Liver (tissue), 3 donors: ENCODE measurements around the gene UBE2N.

Experiments used
- ATF3 ChIP-seq: IDR thresholded peaks from 2 replicates; pipeline ENCODE4 v1.6.1; 2016; ENCODE audit warnings: antibody characterized with exemption
- CTCF ChIP-seq: fragments of 150-350 bp; IDR thresholded peaks from 2 replicates; pipeline ENCODE4 v1.5.1; 2017; ENCODE audit warnings: improper control_type of control experiment, low read depth, low read length; ENCODE audit not compliant: missing input control
- EGR1 ChIP-seq, 2 donors: IDR thresholded peaks; 2 replicates each; pipeline ENCODE4 v1.6.1; 2016 to 2018; ENCODE audit warnings: antibody characterized with exemption in 2 of 2, low read depth in 2 of 2
- FOXA1 ChIP-seq: IDR thresholded peaks from 2 replicates; pipeline ENCODE4 v1.6.1; 2016; ENCODE audit warnings: antibody characterized with exemption
- JUND ChIP-seq, 2 donors: IDR thresholded peaks; 2 replicates each; pipeline ENCODE4 v1.6.1; 2016; ENCODE audit warnings: antibody characterized with exemption in 2 of 2
- NR2F2 ChIP-seq: IDR thresholded peaks from 2 replicates; pipeline ENCODE4 v1.6.1; 2016; ENCODE audit warnings: antibody characterized with exemption
- RAD21 ChIP-seq, 2 donors: IDR thresholded peaks; 2 replicates each; pipeline ENCODE4 v1.6.1; 2016; ENCODE audit warnings: antibody characterized with exemption in 2 of 2, mild to moderate bottlenecking in 2 of 2
- TAF1 ChIP-seq: conservative IDR thresholded peaks from 2 replicates; pipeline ENCODE4 v1.6.1; 2016; ENCODE audit warnings: antibody characterized with exemption, mild to moderate bottlenecking
- YY1 ChIP-seq: IDR thresholded peaks from 2 replicates; pipeline ENCODE4 v1.6.1; 2016; ENCODE audit warnings: antibody characterized with exemption, mild to moderate bottlenecking
- TF ChIP-seq, protein P1 (sequence below): IDR thresholded peaks from 2 replicates; pipeline ENCODE4 v1.6.1; 2016; ENCODE audit warnings: antibody characterized with exemption, mild to moderate bottlenecking
- donor health status: healthy.
- donor health status: healthy.

GRCh38 chr12:93468008-93468371 is 26.2 kb upstream of the UBE2N start:
- TF ChIP-seq RAD21 (IDR thresholded peaks at IDR 0.05) (no peak), TAF1 (no peak), CTCF (no peak), EGR1 (IDR thresholded peaks at IDR 0.05; ENCODE audit: low read depth in 2 of 2) (no peak), FOXA1 (no peak), NR2F2 (no peak), ATF3 (no peak), YY1 (no peak), JUND (IDR thresholded peaks at IDR 0.05) (no peak)
- TF ChIP-seq, protein P1, sequence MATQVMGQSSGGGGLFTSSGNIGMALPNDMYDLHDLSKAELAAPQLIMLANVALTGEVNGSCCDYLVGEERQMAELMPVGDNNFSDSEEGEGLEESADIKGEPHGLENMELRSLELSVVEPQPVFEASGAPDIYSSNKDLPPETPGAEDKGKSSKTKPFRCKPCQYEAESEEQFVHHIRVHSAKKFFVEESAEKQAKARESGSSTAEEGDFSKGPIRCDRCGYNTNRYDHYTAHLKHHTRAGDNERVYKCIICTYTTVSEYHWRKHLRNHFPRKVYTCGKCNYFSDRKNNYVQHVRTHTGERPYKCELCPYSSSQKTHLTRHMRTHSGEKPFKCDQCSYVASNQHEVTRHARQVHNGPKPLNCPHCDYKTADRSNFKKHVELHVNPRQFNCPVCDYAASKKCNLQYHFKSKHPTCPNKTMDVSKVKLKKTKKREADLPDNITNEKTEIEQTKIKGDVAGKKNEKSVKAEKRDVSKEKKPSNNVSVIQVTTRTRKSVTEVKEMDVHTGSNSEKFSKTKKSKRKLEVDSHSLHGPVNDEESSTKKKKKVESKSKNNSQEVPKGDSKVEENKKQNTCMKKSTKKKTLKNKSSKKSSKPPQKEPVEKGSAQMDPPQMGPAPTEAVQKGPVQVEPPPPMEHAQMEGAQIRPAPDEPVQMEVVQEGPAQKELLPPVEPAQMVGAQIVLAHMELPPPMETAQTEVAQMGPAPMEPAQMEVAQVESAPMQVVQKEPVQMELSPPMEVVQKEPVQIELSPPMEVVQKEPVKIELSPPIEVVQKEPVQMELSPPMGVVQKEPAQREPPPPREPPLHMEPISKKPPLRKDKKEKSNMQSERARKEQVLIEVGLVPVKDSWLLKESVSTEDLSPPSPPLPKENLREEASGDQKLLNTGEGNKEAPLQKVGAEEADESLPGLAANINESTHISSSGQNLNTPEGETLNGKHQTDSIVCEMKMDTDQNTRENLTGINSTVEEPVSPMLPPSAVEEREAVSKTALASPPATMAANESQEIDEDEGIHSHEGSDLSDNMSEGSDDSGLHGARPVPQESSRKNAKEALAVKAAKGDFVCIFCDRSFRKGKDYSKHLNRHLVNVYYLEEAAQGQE = no peak
